H54 (cell line): ENCODE results near the gene PCDHB1.
A peak's percentile ranks its signal among the peaks of the same experiment; 100 is the strongest.

Source experiments
- DNase-seq: peaks from one replicate; pipeline ENCODE4 v3.0.0; 2011; ENCODE audit warnings: low spot score, mixed read lengths; ENCODE audit not compliant: insufficient read length
- FAIRE-seq: peaks from 3 replicates; lab custom pipeline; 2011; peaks lifted over from hg19 to GRCh38; lab: Jason Lieb, UNC
- POLR2A ChIP-seq: IDR thresholded peaks from 2 replicates; pipeline ENCODE4 v1.6.1; 2011; ENCODE audit warnings: low read depth, mild to moderate bottlenecking, low read length

PCDHB1 gene

GRCh38 chr5:141050622-141051520, at the start of gene PCDHB1:
TSS of gene PCDHB1 (plus strand) at chr5:141051374. CDS start at chr5:141051471, 97 bp downstream.
- FAIRE-seq (no peak), DNase-seq (no peak)
- TF ChIP-seq POLR2A, result no peak

- FAIRE-seq (no peak), DNase-seq (peak; percentile 22)
Measured at GRCh38 chr5:141001446-141001843, 49.7 kb upstream of the PCDHB1 start.

GRCh38 chr5:141001844-141002604, 49.1 kb upstream of the PCDHB1 start:
- DNase-seq (peak; percentile 43), FAIRE-seq (no peak)
- TF ChIP-seq POLR2A, result no peak

More at GRCh38 chr5:141001446-141001843, 49.7 kb upstream of the PCDHB1 start:
- TF ChIP-seq POLR2A, result no peak

- DNase-seq (no peak), FAIRE-seq (no peak)
- no peak for TF ChIP-seq POLR2A
Measured at GRCh38 chr5:141002605-141002965, 48.6 kb upstream of the PCDHB1 start.

GRCh38 chr5:141003031-141003430, 48.1 kb upstream of the PCDHB1 start:
- TF ChIP-seq POLR2A, result no peak
- FAIRE-seq (no peak), DNase-seq (no peak)

GRCh38 chr5:141003791-141004611, 47.2 kb upstream of the PCDHB1 start:
- DNase-seq, result peak; percentile 40
- TF ChIP-seq POLR2A, result no peak
- FAIRE-seq, result peak; percentile 82

GRCh38 chr5:141007791-141008190, 43.4 kb upstream of the PCDHB1 start:
- DNase-seq (no peak), FAIRE-seq (no peak)
- TF ChIP-seq POLR2A, result no peak

- no peak for FAIRE-seq
Measured at GRCh38 chr5:141010047-141010793, 41.0 kb upstream of the PCDHB1 start.

GRCh38 chr5:141017943-141018342, 33.2 kb upstream of the PCDHB1 start:
- TF ChIP-seq POLR2A, result no peak
- FAIRE-seq, result peak; percentile 11

More at GRCh38 chr5:141010047-141010793, 41.0 kb upstream of the PCDHB1 start:
- no peak for DNase-seq
- no peak for TF ChIP-seq POLR2A

GRCh38 chr5:141022384-141022783, 28.8 kb upstream of the PCDHB1 start:
- FAIRE-seq (no peak), DNase-seq (no peak)
- TF ChIP-seq POLR2A, result no peak

More at GRCh38 chr5:141017943-141018342, 33.2 kb upstream of the PCDHB1 start:
- DNase-seq, result no peak

- DNase-seq (no peak), FAIRE-seq (no peak)
- no peak for TF ChIP-seq POLR2A
Measured at GRCh38 chr5:141031006-141031405, 20.2 kb upstream of the PCDHB1 start.

- FAIRE-seq (no peak), DNase-seq (no peak)
- TF ChIP-seq POLR2A, result no peak
Measured at GRCh38 chr5:141032626-141033025, 18.5 kb upstream of the PCDHB1 start.

GRCh38 chr5:141039061-141039460, 12.1 kb upstream of the PCDHB1 start:
- no peak for DNase-seq
- no peak for FAIRE-seq
- TF ChIP-seq POLR2A, result no peak
